NCI-H1105 (cell line): Measurements from ENCODE around the gene AJUBA.
"Not testable (repeated sequence)": the region's sequence is repeated elsewhere in the genome, so short reads cannot be mapped to it uniquely, and the experiment has no call there.

Experiments used
- DNase-seq: peaks from one replicate; lab custom pipeline; 2025; lab: John Stamatoyannopoulos, UW

The AJUBA gene

GRCh38 chr14:22979748-22980392 lies 2.5 kb downstream of the AJUBA start:
- DNase-seq: no peak

DNA sequence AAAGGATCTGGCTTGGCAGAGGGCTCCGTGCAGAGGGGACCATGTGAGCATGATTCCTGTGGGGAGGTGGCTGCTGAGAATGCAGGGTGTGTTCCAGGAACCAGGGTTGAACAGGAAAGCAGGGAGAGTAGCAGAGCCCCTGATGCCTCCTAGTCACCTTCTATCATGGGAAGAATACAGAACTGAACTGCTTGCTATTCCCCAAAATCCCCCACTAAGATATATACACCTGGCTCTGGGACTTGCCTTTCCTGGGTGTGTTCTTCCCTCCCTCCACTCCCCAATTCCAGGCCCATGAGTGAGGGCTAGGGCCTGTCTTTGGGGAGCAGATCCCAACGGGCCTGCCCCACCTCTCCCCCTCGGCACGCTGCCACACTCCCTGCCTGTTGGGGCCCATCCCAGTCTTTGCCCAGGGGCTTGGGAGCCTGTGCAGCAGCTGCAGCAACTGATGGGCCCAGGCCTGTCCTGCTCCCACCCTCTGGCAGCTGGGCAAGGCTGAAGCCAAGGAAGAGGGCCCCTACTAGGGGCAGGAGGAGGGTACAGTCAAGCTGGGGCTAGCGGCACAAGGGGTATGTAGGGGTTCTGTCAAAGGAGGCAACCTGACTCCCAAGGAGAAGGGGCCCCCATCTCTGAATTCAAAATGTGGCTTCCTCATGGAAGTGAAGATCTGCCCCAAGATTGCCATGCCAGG lies 3.2 kb downstream of the AJUBA start:
- no peak for DNase-seq

GRCh38 chr14:22978487-22978837 lies 3.9 kb downstream of the AJUBA start:
- DNase-seq: no peak

DNA sequence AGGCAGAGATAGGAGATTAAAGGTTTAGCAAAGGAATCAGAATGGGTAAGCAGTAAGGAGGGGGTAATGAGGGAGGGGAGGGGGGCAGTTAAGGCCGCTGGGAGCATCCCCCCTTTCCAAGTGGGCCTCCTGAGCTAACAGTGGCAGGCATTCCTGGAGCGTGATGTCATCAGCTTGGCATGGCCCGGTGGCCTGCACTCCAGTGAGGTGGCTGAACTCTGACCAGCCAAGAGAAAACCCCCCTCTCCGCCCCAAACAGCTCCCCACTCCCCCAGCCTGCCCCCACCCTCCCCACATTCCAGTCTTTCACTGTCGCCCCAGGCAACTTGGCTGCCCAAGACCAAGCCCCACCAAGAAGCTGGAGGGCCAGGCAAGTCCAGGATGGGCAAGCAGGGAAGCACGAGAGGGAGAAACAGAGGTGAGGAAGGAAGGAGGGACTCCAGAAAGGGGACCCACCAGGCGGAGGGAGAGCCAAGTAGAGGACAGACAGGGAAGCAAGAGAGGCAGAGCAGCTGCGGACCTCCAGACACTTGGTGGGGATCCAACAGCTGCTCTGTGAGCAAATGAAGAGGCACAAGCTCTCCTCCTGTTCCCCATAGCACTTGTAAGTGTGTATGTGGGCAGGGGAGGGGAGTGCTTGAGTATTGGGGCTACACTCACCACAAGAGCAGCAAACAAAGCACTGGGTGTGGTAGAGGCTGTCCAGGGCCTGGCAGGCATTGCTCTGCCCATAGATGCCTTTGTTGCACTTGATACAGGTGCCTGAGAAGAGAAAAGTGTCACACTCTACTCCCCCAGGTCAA lies 4.5 kb downstream of the AJUBA start:
- no peak for DNase-seq

DNA sequence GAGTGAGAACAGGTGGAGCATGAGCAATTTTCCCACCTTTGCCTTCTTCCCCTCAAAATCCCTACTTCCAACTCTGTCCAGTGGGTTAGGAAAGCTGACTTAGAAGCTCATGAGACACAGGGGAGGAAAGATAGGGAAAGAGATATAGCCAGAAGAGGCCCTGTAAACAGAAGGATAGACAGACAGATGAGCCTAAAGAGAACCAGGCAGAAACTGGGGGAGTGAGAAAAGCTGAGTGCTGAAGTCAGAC lies 5.0 kb downstream of the AJUBA start:
- DNase-seq: no peak

DNA sequence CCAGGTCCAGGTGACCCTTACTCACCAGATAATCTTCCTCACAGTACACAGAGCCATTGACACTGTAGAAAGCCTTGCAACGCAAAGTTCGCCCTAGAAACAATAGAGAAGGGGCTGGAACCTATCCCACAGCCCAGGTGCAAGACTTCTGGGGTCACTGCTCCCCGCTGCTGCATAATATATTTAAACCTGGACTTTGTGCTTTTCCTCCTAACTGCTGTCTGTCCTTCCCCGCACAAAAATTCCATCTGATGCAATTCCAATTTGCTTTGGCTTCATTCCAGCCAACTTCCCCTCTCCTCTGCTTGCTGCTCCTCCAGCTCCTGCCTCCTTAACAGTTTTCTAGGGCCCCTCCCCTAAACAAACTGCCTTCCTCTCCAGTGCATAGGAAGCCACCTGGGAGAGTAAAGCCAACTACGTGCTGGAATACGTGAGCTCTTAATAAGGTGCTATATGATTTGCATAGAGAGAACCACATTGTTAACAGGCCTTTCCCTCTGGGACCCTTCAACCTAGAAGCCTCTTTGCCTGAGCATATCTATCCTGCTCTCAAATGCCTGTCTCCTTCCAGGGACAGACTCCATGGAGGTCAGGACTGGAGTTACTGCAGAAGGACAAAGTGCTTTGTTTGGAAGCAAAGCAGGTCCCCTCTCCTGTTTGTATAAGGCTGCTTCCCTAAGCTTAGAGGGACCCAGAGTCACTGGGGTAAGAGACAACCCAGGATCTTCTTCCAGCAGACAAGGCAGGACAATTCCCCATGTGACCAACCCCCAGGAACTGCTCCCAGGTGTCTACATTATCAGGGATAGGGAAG lies 5.5 kb downstream of the AJUBA start:
- no peak for DNase-seq

DNA sequence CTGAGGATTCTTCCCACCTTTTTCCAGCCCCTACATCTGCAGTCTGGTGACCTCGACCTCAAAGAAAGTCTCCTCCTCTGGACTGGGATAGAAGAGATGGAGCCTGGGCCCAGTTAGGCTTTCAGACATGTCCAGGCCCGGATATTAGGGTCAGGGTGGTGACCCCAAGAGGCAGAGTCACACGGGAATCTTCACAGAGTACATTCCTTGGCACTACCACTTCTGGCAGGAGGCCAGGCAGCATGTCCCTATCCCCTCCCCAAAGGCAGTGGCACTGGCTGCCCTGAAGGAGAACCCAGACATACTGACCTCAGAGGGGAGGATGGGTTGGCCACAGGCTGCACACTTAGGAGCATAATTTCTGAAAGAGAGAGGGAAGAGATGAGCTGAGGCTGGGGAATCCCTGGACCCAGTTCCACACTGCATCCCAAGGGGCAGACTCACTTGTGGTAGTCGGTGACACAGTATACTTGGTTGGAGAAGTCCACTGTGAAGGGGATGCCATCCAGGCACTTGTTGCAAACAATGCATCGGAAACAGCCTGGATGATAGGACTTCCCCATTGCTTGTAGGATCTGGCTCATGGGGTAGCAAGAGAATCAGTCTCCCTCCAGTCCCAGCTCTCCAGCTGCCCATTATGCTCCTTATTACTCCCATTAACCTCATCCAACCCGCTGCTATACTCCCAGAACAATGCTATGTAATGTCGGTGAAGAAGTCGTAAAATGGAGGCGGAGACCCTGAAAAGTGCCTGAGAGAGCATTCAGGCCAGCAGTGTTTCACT lies 7.6 kb downstream of the AJUBA start:
- DNase-seq: no peak

DNA sequence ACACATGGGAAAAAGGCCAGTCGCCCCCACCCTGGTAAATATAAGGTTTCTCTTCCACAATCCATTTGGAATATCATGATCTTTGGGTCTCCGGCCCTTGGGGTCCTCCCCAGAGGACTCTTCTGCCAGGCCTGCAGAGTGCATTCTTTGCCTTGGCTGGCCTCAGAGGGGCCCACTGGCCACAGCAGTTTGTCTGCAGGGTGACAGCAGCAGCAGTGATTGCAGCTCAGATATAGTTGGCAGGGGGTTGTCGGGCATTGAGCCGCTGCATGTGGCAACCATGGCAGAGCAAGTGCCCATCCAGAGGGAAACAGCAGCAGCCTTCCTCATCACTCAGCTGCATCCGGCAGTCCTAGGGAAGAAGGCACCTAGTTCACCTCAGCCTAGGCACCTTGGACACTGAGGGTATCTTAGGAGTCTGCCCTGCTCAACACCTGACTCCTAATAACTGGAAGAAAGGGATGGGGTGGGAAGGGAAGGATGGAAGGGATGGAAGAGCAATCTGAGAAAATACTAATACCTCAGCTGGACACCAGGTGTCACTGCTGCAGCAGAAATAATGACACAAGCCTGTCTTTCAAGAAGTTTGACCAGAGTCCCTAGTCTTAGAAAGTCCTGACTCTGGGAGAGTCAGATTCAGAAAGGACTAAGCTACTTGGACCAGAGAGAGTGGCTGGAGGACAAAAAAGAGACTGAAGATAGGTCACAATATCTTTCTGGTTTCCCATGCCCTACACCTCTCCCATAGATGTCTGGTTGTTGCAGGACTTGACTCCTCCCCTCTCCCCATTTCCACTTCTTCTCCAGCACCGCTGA lies 8.9 kb downstream of the AJUBA start:
- no peak for DNase-seq

DNA sequence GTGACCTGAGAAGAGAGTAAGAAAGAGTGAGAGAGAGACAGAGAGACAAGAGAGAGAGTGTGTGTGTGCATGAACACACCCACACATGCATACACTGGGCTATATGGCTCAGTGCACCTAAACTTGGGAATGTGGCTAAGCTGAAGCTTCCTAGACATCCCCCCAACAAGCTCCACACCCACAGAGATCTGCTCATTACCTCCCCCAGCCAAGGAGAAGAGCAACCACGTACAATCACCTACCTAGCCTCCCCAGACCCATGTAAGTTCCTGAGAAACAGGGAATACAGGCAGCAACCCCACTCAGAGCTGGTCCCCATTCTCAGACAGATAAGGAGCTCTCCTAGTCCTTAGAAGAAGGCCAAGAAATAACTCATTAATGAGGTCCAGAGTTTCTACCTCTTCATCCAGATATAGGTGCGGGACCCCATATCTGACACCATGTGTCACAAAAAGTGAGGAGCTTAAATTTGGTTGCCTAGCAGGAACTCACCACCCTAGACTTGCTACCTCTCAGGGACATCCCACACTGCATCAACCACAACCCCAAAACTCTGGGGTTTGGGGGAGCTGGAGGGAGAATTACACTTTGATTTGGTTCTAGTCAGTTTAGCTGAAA lies 9.9 kb downstream of the AJUBA start:
- no peak for DNase-seq

DNA sequence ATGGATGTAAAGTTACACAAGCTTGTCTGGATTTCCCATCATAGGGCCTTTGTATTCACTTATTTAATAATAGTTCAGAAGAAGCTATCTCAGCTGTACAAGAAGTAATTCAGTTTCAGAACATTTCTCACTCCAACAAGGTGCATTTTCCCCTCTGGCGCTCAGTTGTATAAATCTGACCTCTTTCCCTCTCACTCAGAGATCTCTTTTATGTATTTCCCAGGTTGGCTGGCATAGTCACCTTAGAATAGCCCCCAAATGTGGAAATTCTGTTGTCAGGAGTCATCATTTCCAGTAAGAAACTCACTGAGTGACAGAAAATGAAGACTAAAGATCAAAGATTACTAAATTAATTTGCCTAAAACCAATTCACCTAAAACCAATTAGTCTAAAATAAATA lies 11.2 kb downstream of the AJUBA start:
- DNase-seq: no peak

DNA sequence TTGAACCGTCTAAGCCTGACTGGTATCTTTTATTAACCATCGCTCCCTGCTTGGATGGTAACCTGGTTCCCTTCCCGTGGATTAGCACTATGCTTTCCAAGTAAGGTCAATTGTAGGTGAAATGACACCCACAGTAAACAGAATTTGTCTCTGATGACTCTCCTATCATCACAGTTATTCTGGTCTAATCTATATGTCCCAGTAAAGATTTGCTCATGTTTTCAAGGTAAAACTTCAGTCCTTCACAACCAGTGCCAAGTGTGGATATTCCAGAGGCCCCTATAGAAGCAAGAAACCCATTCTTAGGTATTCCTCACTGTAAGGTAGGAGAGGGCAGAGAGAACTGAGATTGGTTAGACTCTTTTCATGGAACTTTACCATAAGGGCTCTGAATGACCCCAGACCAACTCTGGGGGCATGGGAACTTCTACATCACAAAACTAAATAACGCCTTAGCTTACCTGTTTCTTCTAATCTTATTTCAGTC lies 15.5 kb downstream of the AJUBA start:
- no peak for DNase-seq

GRCh38 chr14:22965916-22966782 lies 16.2 kb downstream of the AJUBA start:
- not testable (repeated sequence) for DNase-seq

DNA sequence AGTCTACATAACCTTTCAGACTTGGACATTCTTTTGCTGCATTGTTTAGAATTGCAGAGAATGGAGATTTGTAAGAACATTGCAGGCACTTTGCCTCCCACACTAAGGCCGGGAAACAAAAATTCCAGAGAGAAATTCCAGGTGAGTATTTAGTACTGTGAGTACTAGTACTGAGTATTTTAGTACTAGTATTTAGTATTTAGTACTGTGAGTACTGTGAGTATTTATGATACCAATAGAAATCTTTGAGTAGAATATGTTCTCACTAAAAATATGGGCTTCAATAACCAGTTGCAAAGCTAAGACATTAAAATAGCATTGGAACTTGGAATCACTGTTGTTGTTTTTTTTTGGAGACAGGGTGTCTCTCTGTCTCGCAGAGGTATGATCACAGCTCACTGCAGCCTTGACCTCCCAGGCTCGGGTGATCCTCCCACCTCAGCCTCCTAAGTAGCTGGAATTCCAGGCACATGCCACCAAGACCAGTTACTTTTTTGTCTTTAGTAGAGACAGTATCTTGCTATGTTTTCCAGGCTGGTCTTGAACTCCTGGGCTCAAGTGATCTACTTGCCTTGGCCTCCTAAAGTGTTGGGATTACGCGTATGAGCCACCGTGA lies 20.2 kb downstream of the AJUBA start:
- no peak for DNase-seq

DNA sequence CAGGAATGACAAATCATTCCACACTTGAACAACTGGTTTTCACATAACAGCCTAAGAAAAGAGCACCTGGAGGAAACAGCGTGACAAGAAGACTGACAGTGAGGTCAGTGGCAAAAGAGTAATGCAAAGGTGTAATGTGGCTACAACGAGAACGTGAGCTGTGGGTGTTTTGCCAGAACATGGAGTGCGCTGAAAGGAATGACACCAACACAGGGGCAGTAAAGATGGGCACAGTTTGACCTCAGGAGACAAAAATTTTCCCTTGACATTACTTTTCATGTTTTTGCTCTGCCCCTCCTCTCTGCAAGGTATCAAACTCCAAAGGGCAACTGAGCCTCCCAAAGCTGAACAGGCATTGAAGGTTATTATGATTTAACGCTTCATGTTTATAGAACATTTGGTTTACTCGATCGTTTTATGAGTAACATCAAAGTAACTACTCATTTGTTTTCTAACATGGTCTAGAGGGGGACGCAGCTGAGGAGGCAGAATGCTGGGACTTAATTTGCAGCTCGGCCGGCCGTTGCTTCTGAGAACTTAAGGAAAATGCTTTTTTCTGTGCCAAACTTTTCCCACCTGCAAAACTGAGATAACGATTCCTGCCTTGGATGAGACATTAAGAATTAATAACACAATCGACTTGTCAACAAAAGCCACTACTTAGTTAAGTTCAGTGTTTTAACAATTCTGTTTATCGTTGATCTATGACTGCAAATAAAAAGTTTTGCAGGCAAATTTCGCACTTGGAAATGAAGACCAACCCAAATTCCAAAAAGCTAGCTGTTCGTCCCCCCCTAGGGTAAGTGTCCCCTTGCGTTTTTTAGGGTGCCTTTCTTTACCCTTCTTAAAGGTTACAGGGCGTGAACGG lies 26.4 kb downstream of the AJUBA start:
- no peak for DNase-seq

DNA sequence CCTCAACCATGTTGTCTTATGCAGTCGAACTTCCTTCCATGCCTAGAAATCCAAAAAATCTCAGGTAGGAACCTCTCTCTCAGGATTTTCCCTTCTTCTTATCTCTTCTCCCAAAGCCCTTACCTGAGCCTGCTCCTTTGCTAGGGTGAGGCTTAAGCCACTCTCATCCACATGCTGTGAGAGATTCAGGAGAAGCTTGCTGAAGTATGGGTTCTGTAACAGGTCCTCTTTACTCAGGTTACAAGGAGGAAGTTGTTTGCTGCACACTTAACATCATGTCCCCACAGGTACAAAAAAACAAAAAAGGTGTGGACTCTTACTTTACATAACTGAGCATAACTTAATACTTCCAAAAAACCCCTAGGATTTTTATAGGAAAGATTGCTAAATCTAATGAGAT lies 29.9 kb downstream of the AJUBA start:
- no peak for DNase-seq

DNA sequence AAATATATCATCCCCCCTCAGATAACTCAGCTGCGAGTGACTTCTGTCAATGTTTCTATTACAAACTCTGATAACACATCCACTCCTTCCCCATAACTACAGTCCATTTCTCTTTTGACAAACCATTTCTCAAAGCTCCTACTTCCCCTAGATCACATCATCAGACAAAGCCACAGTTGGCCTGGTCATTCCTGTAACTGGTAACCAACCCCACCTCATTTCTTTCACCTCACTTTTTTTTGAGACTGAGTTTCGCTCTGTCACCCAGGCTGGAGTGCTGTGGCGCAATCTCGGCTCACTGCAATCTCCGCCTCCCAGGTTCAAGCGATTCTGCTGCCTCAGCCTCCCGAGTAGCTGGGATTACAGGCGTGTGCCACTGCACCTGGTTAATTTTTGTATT lies 30.6 kb downstream of the AJUBA start:
- not testable (repeated sequence) for DNase-seq

DNA sequence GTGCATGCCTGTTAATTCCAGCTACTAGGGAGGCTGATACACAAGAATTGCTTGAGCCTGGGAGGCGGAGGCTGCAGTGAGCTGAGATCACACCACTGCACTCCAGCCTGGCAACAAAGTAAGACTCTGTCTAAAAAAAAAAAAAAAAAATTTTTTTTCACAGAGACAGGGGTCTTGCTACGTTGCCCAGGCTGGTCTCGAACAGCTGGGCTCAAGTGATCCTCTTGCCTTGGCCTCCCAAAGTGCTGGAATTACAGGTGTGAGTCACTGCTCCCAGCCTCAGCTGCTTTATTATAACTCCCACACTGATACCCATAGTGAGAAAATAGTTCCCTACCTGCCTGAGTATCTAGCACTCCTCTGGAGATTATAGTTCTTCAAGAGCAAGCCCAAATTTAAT lies 36.7 kb downstream of the AJUBA start:
- DNase-seq: no peak

DNA sequence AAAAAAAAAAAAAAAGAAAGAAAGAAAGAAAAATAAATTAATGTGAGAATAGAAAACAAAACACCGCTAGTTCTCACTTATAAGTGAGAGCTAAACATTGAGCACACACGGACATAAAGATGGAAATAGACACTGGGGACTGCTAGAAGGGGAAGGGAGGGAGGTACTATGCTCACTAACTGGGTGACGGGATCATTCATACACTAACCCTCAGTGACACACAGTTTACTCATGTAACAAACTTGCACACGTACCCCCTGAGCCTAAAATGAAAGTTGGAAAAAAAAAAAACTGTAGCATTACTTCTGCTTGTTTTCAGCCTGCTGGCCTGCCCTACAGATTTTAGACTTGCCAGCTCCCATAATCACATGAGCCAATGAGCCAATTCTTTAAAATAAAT lies 42.7 kb downstream of the AJUBA start:
- DNase-seq: no peak
